HG02981 (cell line): ENCODE measurements around the gene CD70.
A peak's percentile ranks its signal among the peaks of the same experiment; 100 is the strongest.
"Not testable (repeated sequence)": the region's sequence is repeated elsewhere in the genome, so short reads cannot be mapped to it uniquely, and the experiment has no call there.

Source experiments
- ATAC-seq: cut with Tn5 transposase; IDR thresholded peaks from one replicate; pipeline ENCODE4 v1.9.1; 2021; ENCODE audit warnings: mild to moderate bottlenecking, moderate library complexity; ENCODE audit not compliant: unreplicated experiment

Gene CD70

DNA sequence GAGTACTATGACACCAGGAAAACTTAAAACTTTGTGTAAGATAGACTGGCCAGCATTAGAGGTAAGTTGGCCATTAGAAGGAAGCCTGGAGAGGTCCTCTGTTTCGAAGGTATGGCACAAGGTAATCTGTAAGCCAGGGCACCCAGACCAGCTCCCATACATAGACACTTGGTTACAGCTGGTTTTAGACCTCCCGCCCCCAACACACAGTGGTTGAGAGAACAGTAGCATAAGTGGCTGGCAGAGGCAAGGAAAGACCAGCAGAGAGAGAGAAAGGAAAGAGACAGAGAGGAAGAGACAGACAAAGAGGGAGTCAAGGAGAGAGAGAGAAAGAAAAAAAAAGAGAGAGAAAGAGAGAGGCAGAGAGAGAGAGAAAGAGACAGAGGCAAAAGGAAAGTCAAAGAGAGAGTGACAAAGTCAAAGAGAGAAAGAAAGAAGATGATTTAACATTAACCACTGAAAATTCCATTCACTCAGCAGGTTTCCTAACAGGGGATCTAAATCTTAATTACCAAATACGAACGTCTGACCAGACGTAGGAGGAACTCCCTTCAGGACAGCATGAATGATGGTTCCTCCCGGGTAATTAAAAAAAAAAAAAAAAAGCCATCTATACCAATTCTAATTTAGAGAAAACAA is 7.4 kb upstream of the CD70 start:
- not testable (repeated sequence) for ATAC-seq

GRCh38 chr19:6597471-6598253 is 6.7 kb upstream of the CD70 start:
- not testable (repeated sequence) for ATAC-seq

- ATAC-seq: no peak
Observed at GRCh38 chr19:6596621-6597020, 5.7 kb upstream of the CD70 start.

GRCh38 chr19:6593651-6594416 is 2.9 kb upstream of the CD70 start:
- no peak for ATAC-seq

GRCh38 chr19:6590258-6590826 is 608 bp downstream of the CD70 start:
- ATAC-seq: no peak

- ATAC-seq: no peak
Observed at GRCh38 chr19:6589711-6590257, 1.2 kb downstream of the CD70 start.

DNA sequence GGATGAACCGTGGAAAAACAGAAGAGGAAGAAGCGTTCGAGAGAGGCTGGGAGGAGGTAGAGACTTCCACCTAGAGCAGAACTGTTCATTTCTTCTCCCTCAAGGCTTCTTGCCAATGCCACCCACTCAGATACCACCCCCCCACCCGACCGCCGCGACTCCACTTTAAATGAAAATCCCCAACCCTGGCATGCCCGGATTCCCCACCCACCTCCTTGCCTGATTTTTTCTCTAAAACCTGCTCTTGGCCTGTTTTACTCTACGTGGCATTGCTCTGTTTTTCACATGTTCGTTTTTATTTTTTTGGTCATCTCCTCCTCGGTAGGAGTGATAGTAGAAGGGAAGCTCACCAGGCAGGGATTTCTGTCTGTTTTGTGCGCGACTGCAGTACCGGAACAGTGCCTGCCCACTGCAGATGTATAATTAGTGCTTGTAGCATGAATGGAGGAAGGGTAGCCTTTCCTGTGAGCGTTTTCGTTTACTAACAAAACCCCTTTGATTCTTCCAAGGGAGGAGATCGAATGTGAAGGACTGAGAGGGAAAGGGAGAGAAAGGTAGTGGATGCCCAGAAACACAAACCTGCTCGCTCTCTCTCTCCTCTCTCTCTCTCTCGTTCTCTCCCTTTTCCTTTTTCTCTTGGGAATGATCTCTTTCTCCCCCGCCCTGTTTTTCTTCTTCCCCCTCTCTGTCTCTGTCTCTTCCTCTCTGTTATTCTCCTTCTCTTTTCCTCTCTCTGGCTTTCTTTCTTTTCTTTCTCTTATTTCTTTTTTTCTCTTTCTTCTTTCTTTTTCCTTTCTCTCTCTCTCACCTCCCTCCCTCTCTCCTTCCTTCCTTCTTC is 2.2 kb downstream of the CD70 start:
- no peak for ATAC-seq

GRCh38 chr19:6587998-6588507 is 2.9 kb downstream of the CD70 start:
- no peak for ATAC-seq

GRCh38 chr19:6587093-6587820 is 3.7 kb downstream of the CD70 start:
- no peak for ATAC-seq

GRCh38 chr19:6586726-6587092 is 4.2 kb downstream of the CD70 start:
- no peak for ATAC-seq

DNA sequence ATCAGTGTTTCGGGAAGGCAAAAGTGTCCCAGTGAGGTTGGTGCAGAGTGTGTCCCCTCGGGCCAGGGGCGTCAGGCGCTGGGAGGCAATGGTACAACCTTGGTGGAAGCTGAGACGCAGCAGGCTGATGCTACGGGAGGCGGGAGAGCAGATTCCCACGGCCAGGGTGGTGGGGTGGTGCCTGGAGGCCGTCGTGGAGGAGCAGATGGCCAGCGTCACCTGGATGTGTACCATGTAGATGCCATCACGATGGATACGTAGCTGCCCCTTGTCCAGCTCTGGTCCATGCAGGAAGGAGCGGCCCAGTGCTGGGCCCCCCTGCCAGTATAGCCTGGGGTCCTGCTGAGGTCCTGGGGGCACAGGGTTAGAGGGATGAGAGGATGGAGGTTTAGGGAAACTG is 4.9 kb downstream of the CD70 start:
- no peak for ATAC-seq

- ATAC-seq: not testable (repeated sequence)
Observed at GRCh38 chr19:6582515-6583484, 8.2 kb downstream of the CD70 start.

- no peak for ATAC-seq
Observed at GRCh38 chr19:6580313-6580712, 10.6 kb downstream of the CD70 start.

- ATAC-seq: no peak
Observed at GRCh38 chr19:6579450-6580178, 11.3 kb downstream of the CD70 start.

GRCh38 chr19:6577476-6578125 is 13.3 kb downstream of the CD70 start:
- ATAC-seq: peak; percentile 69

GRCh38 chr19:6576869-6577475 is 14.0 kb downstream of the CD70 start:
- peak; percentile 1 for ATAC-seq

- no peak for ATAC-seq
Observed at GRCh38 chr19:6573350-6573749, 17.6 kb downstream of the CD70 start.
